IMR-90 (cell line): ENCODE measurements around the gene TSBP1. TPM values are rescaled to one million over a fixed set of nuclear protein-coding genes. Genes with fewer than 3 reads are reported as not detected.

ENCODE experiments used
- ATAC-seq: fragments of 200-7000 bp; cut with Tn5 transposase; 2 replicates; pipeline ENCODE4 v1.9.1; 2020; ENCODE audit warnings: low read depth, mild to moderate bottlenecking, moderate library complexity
- BruUV-seq: library from RNA; stranded (reverse); fragments of 400-500 nt; replicated peaks from 2 replicates; lab custom pipeline; 2021; lab: Mats Ljungman, UMichigan
- CTCF ChIA-PET: fragments of 300-600 bp; formaldehyde crosslinking; extraction: SDS; loops from one replicate; lab custom pipeline; 2021; ENCODE audit warnings: antibody characterized with exemption; lab: Yijun Ruan, JAX
- POLR2A ChIA-PET: fragments of 300-600 bp; sonication (Branson Sonifier 250); formaldehyde crosslinking; loops from one replicate; lab custom pipeline; 2022; ENCODE audit warnings: antibody characterized with exemption; ENCODE audit not compliant: unreplicated experiment; lab: Charles Lee
- DNase-seq: peaks from one replicate; pipeline ENCODE4 v3.0.0; 2013
- H2AFZ ChIP-seq: replicated peaks from 2 replicates; pipeline ENCODE3; 2013; ENCODE audit warnings: low read length, mild to moderate bottlenecking; ENCODE audit not compliant: poor library complexity
- H2AK5ac ChIP-seq: 2 replicates; pipeline ENCODE4 v1.6.1; 2013; ENCODE audit warnings: low read depth, low read length, inconsistent platforms
- H2AK9ac ChIP-seq: replicated peaks from 2 replicates; pipeline ENCODE3; 2013; ENCODE audit warnings: mild to moderate bottlenecking, low read depth, low read length, moderate library complexity; ENCODE audit not compliant: poor library complexity
- H2BK120ac ChIP-seq: 2 replicates; pipeline ENCODE4 v1.6.1; 2013; ENCODE audit warnings: low read depth, low read length, inconsistent platforms
- H2BK15ac ChIP-seq: 3 replicates; pipeline ENCODE4 v1.6.1; 2013; ENCODE audit warnings: low read depth, low read length, inconsistent platforms
- H2BK20ac ChIP-seq: 2 replicates; pipeline ENCODE4 v1.6.1; 2013; ENCODE audit warnings: low read depth, mild to moderate bottlenecking, inconsistent platforms, low read length, moderate library complexity
- H2BK5ac ChIP-seq: 2 replicates; pipeline ENCODE4 v1.6.1; 2013; ENCODE audit warnings: mild to moderate bottlenecking, low read depth, low read length, inconsistent platforms; ENCODE audit not compliant: poor library complexity, severe bottlenecking
- H3K14ac ChIP-seq: replicated peaks from 2 replicates; pipeline ENCODE4 v1.6.1; 2013; ENCODE audit warnings: low read depth, low read length, inconsistent platforms
- H3K18ac ChIP-seq: 2 replicates; pipeline ENCODE4 v1.6.1; 2013; ENCODE audit warnings: low read depth, low read length, control low read depth
- H3K23ac ChIP-seq: 2 replicates; pipeline ENCODE4 v1.6.1; 2013; ENCODE audit warnings: low read depth, low read length, inconsistent platforms
- H3K27ac ChIP-seq: 2 replicates; pipeline ENCODE4 v1.5.1; 2013; ENCODE audit warnings: mild to moderate bottlenecking, control low read depth, low read length; ENCODE audit not compliant: insufficient read depth
- H3K27me3 ChIP-seq: 2 replicates; pipeline ENCODE4 v1.6.1; 2013; ENCODE audit warnings: low read length; ENCODE audit not compliant: control insufficient read depth, insufficient read depth
- H3K36me3 ChIP-seq: 2 replicates; pipeline ENCODE4 v1.6.1; 2013; ENCODE audit warnings: low read length, mixed read lengths; ENCODE audit not compliant: control insufficient read depth, insufficient read depth
- H3K4ac ChIP-seq: 2 replicates; pipeline ENCODE4 v1.6.1; 2013; ENCODE audit warnings: low read depth, low read length, inconsistent platforms
- H3K4me1 ChIP-seq: 2 replicates; pipeline ENCODE4 v1.6.1; 2013; ENCODE audit warnings: low read length, mixed read lengths; ENCODE audit not compliant: control insufficient read depth, insufficient read depth
- H3K4me2 ChIP-seq: 2 replicates; pipeline ENCODE4 v1.6.1; 2013; ENCODE audit warnings: low read depth, mild to moderate bottlenecking, control low read depth, low read length, moderate library complexity
- H3K4me3 ChIP-seq: 2 replicates; pipeline ENCODE4 v1.5.1; 2013; ENCODE audit warnings: low read depth, mild to moderate bottlenecking, control low read depth, low read length, moderate library complexity; ENCODE audit not compliant: insufficient read depth
- H3K56ac ChIP-seq: 2 replicates; pipeline ENCODE4 v1.6.1; 2013; ENCODE audit warnings: low read length, inconsistent platforms; ENCODE audit not compliant: insufficient read depth; ENCODE audit errors: extremely low read depth
- H3K79me1 ChIP-seq, 2 experiments: 2 replicates each; pipeline ENCODE4 v1.6.1; 2013; ENCODE audit warnings: low read length in 2 of 2, inconsistent platforms in 1 of 2, low read depth in 1 of 2
- H3K9ac ChIP-seq: 2 replicates; pipeline ENCODE4 v1.6.1; 2013; ENCODE audit warnings: low read depth, low read length, control low read depth
- H3K9me1 ChIP-seq: 2 replicates; pipeline ENCODE4 v1.6.1; 2013; ENCODE audit warnings: low read length, inconsistent platforms; ENCODE audit not compliant: insufficient read depth
- H3K9me3 ChIP-seq: 2 replicates; pipeline ENCODE4 v1.6.1; 2013; ENCODE audit warnings: low read length; ENCODE audit not compliant: control insufficient read depth, insufficient read depth
- H4K20me1 ChIP-seq: 2 replicates; pipeline ENCODE4 v1.6.1; 2013; ENCODE audit warnings: low read length, inconsistent platforms; ENCODE audit not compliant: insufficient read depth
- H4K5ac ChIP-seq: 2 replicates; pipeline ENCODE4 v1.6.1; 2013; ENCODE audit warnings: mild to moderate bottlenecking, low read depth, low read length, control low read depth
- H4K8ac ChIP-seq, 2 experiments: 2 replicates each; pipeline ENCODE4 v1.6.1; 2013; ENCODE audit warnings: low read depth in 2 of 2, low read length in 2 of 2, control low read depth in 1 of 2, inconsistent platforms in 1 of 2
- H4K91ac ChIP-seq: 2 replicates; pipeline ENCODE4 v1.6.1; 2013; ENCODE audit warnings: low read depth, low read length, inconsistent platforms; ENCODE audit not compliant: insufficient read depth
- BHLHE40 ChIP-seq: fragments of 150-350 bp; IDR thresholded peaks from 2 replicates; pipeline ENCODE4 v1.6.1; 2016; ENCODE audit warnings: mild to moderate bottlenecking, low read depth, low read length
- CEBPB ChIP-seq: IDR thresholded peaks from 2 replicates; pipeline ENCODE4 v1.6.1; 2012; ENCODE audit warnings: low read depth, low read length, improper control_type of control experiment
- CHD1 ChIP-seq: IDR thresholded peaks from 2 replicates; pipeline ENCODE4 v1.6.1; 2012; ENCODE audit warnings: low read depth, low read length, improper control_type of control experiment
- FOS ChIP-seq: fragments of 150-350 bp; IDR thresholded peaks from 2 replicates; pipeline ENCODE4 v1.6.1; 2016; ENCODE audit warnings: low read depth, low read length
- MAZ ChIP-seq: IDR thresholded peaks from 2 replicates; pipeline ENCODE4 v1.6.1; 2012; ENCODE audit warnings: low read depth, mild to moderate bottlenecking, low read length, improper control_type of control experiment, moderate library complexity, borderline replicate concordance
- MXI1 ChIP-seq: IDR thresholded peaks from 2 replicates; pipeline ENCODE4 v1.6.1; 2012; ENCODE audit warnings: low read depth, mild to moderate bottlenecking, low read length, moderate library complexity, borderline replicate concordance
- POLR2A ChIP-seq: IDR thresholded peaks from 2 replicates; pipeline ENCODE4 v1.6.1; 2012; ENCODE audit warnings: mild to moderate bottlenecking, low read depth, low read length
- RAD21 ChIP-seq: IDR thresholded peaks from 2 replicates; pipeline ENCODE4 v1.6.1; 2012; ENCODE audit warnings: low read length, improper control_type of control experiment
- RCOR1 ChIP-seq: IDR thresholded peaks from 2 replicates; pipeline ENCODE4 v1.6.1; 2012; ENCODE audit warnings: mild to moderate bottlenecking, low read length, improper control_type of control experiment; ENCODE audit not compliant: insufficient replicate concordance
- RFX5 ChIP-seq: IDR thresholded peaks from 2 replicates; pipeline ENCODE4 v1.8.0; 2012; ENCODE audit warnings: low read depth, mild to moderate bottlenecking, low read length, moderate library complexity
- SMC3 ChIP-seq: fragments of 150-350 bp; IDR thresholded peaks from 2 replicates; pipeline ENCODE4 v1.6.1; 2016; ENCODE audit warnings: low read depth, mild to moderate bottlenecking, antibody characterized with exemption, low read length, moderate library complexity
- WGBS, 2 experiments: methylation state at CpG; one replicate each; pipeline versions ENCODE4 v1.1.5 to v1.1.7; 2013; ENCODE audit warnings: missing lambda C conversion rate in 2 of 2; ENCODE audit not compliant: insufficient read length in 1 of 2; ENCODE audit errors: extremely low coverage in 2 of 2; 5-methylcytosine and 5-hydroxymethylcytosine counted together
- dilution Hi-C: fragments of 300-500 bp; cut with HindIII; formaldehyde crosslinking; loops from one replicate; pipeline ENCODE4 v1.14.3; 2018; ENCODE audit warnings: low sequenced_read_pairs; ENCODE audit not compliant: unreplicated experiment
- in situ Hi-C: fragments of 300-500 bp; cut with MboI; formaldehyde crosslinking; loops from 3 replicates; pipeline ENCODE4 v1.14.3; 2019; ENCODE audit warnings: low sequenced_read_pairs, inconsistent platforms, mixed read lengths
- intact Hi-C: fragments of 100-400 bp; cut with micrococcal nuclease; formaldehyde crosslinking; loops from 2 replicates; pipeline ENCODE4 v1.10.0; 2022
- polyA plus RNA-seq, 3 experiments: library from polyadenylated mRNA; depleted of rRNA; stranded (reverse); fragments of >200 nt; gene quantifications; 2 replicates each; pipeline ENCODE4 v1.2.3, GENCODE V29; 2012; ENCODE audit warnings: low replicate concordance in 1 of 3
- total RNA-seq: library from RNA; depleted of rRNA; stranded (reverse); fragments of >200 nt; gene quantifications from 2 replicates; pipeline ENCODE4 v1.2.3, GENCODE V29; 2012
- TF ChIP-seq, protein P1 (sequence below): conservative IDR thresholded peaks from 2 replicates; pipeline ENCODE4 v1.5.1; 2012; ENCODE audit warnings: mild to moderate bottlenecking, low read depth, low read length, improper control_type of control experiment
- TF ChIP-seq, protein P2 (sequence below): fragments of 150-350 bp; IDR thresholded peaks from 2 replicates; pipeline ENCODE4 v1.6.1; 2016; ENCODE audit warnings: low read depth, mild to moderate bottlenecking, low read length, moderate library complexity, borderline replicate concordance
- TF ChIP-seq, protein P3 (sequence below): fragments of 150-350 bp; IDR thresholded peaks from 2 replicates; pipeline ENCODE4 v1.6.1; 2017; ENCODE audit warnings: mild to moderate bottlenecking, antibody characterized with exemption, low read length, low read depth

Gene TSBP1
- total and polyA plus RNA-seq, 2 of the 4 experiments (the other 2 are of a cell fraction), result not detected

DNA sequence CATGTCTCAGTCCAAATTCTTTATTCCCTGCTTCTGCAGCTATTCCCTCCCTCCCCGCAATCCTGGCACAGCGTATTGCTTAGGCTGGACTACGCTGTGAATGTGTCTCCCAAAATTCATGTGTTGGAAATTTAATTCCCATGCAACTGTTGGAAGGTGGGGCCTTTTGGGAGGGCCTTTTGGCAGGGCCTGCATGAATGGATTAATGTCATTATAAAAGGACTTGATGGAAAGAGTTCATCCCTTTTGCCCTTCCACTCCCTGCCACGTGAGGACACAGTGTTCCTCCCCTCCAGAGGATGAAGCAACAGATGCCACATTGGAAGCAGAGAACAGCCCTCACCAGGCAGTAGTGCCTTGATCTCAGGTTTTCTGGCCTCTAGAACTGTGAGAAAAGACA lies 127.4 kb downstream of the TSBP1 start:
- H2AK5ac ChIP-seq, result no peak overlapping the region
- dilution Hi-C loops (no loop called here), in situ Hi-C loops (loop anchor here (10.0 kb wide), 2 partner anchors 451 to 551 kb away; no protein-coding TSS in a partner anchor), intact Hi-C loops (loop anchor here (2.0 kb wide), 3 partner anchors 47 to 457 kb away; no protein-coding TSS in a partner anchor)
- H3K4me1 ChIP-seq, result no peaks in the 10 kb centered on the region
- no peak overlapping the region for H3K14ac ChIP-seq
- H3K9ac ChIP-seq, result no peak overlapping the region
- TF ChIP-seq RAD21 (no peak), MXI1 (no peak), RFX5 (no peak), POLR2A (no peak), CEBPB (no peak), RCOR1 (no peak), FOS (no peak), MAZ (no peak), BHLHE40 (no peak), CHD1 (no peak), SMC3 (no peak)
- TF ChIP-seq, protein P1, sequence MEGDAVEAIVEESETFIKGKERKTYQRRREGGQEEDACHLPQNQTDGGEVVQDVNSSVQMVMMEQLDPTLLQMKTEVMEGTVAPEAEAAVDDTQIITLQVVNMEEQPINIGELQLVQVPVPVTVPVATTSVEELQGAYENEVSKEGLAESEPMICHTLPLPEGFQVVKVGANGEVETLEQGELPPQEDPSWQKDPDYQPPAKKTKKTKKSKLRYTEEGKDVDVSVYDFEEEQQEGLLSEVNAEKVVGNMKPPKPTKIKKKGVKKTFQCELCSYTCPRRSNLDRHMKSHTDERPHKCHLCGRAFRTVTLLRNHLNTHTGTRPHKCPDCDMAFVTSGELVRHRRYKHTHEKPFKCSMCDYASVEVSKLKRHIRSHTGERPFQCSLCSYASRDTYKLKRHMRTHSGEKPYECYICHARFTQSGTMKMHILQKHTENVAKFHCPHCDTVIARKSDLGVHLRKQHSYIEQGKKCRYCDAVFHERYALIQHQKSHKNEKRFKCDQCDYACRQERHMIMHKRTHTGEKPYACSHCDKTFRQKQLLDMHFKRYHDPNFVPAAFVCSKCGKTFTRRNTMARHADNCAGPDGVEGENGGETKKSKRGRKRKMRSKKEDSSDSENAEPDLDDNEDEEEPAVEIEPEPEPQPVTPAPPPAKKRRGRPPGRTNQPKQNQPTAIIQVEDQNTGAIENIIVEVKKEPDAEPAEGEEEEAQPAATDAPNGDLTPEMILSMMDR, result no peak
- TF ChIP-seq, protein P2, sequence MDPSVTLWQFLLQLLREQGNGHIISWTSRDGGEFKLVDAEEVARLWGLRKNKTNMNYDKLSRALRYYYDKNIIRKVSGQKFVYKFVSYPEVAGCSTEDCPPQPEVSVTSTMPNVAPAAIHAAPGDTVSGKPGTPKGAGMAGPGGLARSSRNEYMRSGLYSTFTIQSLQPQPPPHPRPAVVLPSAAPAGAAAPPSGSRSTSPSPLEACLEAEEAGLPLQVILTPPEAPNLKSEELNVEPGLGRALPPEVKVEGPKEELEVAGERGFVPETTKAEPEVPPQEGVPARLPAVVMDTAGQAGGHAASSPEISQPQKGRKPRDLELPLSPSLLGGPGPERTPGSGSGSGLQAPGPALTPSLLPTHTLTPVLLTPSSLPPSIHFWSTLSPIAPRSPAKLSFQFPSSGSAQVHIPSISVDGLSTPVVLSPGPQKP, result no peak
- TF ChIP-seq, protein P3, sequence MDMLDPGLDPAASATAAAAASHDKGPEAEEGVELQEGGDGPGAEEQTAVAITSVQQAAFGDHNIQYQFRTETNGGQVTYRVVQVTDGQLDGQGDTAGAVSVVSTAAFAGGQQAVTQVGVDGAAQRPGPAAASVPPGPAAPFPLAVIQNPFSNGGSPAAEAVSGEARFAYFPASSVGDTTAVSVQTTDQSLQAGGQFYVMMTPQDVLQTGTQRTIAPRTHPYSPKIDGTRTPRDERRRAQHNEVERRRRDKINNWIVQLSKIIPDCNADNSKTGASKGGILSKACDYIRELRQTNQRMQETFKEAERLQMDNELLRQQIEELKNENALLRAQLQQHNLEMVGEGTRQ, result no peak
- no TSS peak for BruUV-seq
- no peak overlapping the region for H3K56ac ChIP-seq
- WGBS, 2 experiments, result no CpG with 5 or more reads among the region's 4 CpGs
- no peaks in the 10 kb centered on the region for H3K79me1 ChIP-seq
- peaks cover 11% of the 10 kb centered on the region for H3K27me3 ChIP-seq
- H3K9me3 ChIP-seq, result peaks cover 5% of the 10 kb centered on the region
- no peak overlapping the region for H2BK15ac ChIP-seq
- no peaks in the 10 kb centered on the region for H4K20me1 ChIP-seq
- no peak overlapping the region for H3K4me3 ChIP-seq
- H3K23ac ChIP-seq, result peak overlapping the region; percentile 85; the same call in 1 of the 2 replicates
- H2BK120ac ChIP-seq, result no peak overlapping the region
- H3K4ac ChIP-seq, result no peak overlapping the region
- H3K27ac ChIP-seq, result no peak overlapping the region
- H2AK9ac ChIP-seq, result no peak overlapping the region
- H3K9me1 ChIP-seq, result no peaks in the 10 kb centered on the region
- DNase-seq (no peak), ATAC-seq (no peak)
- H2BK5ac ChIP-seq, result no peak overlapping the region
- H3K18ac ChIP-seq, result no peak overlapping the region
- 0 out of 4 replicates have a peak overlapping the region, but pooled peaks of 1 of the 2 experiments have one; percentile 28 for H4K8ac ChIP-seq
- H2AFZ ChIP-seq, result peak overlapping the region; percentile 47
- no peaks in the 10 kb centered on the region for H3K36me3 ChIP-seq
- POLR2A ChIA-PET, result no interaction called here
- no peak overlapping the region for H4K91ac ChIP-seq
- no peak overlapping the region for H4K5ac ChIP-seq
- CTCF ChIA-PET, result interaction anchor here (1.5 kb wide), 1 partner anchor 10 kb away, joined by 3 read pairs; no protein-coding TSS in a partner anchor
- no peak overlapping the region for H2BK20ac ChIP-seq
- no peak overlapping the region for H3K4me2 ChIP-seq
